HS-5 (cell line): ENCODE results near the gene HLA-DOB.

Source experiments
- DNase-seq: peaks from one replicate; pipeline ENCODE4 v3.0.0-alpha.2; 2012; ENCODE audit warnings: low read depth

HLA-DOB gene

GRCh38 chr6:32843331-32843978 lies 26.7 kb upstream of the HLA-DOB start:
- no peak for DNase-seq

- no peak for DNase-seq
Measured at GRCh38 chr6:32842690-32843089, 25.9 kb upstream of the HLA-DOB start.

GRCh38 chr6:32842021-32842650 lies 25.3 kb upstream of the HLA-DOB start:
- no peak for DNase-seq

GRCh38 chr6:32840604-32841246 lies 23.9 kb upstream of the HLA-DOB start:
- no peak for DNase-seq

GRCh38 chr6:32839356-32839755 lies 22.6 kb upstream of the HLA-DOB start:
- no peak for DNase-seq

GRCh38 chr6:32838114-32838958 lies 21.5 kb upstream of the HLA-DOB start, which contains the start of gene TAP2:
TSS of gene TAP2 (minus strand) at chr6:32838739. CDS start at chr6:32838233, 506 bp downstream.
- DNase-seq = peak; percentile 74

- no peak for DNase-seq
Measured at GRCh38 chr6:32837651-32838113, 20.9 kb upstream of the HLA-DOB start.

GRCh38 chr6:32836873-32837272 lies 20.1 kb upstream of the HLA-DOB start:
- DNase-seq = no peak

- DNase-seq = no peak
Measured at GRCh38 chr6:32835167-32835893, 18.5 kb upstream of the HLA-DOB start.

- no peak for DNase-seq
Measured at GRCh38 chr6:32833664-32834063, 16.9 kb upstream of the HLA-DOB start.

GRCh38 chr6:32832535-32832934 lies 15.7 kb upstream of the HLA-DOB start:
- no peak for DNase-seq

- no peak for DNase-seq
Measured at GRCh38 chr6:32830936-32831335, 14.1 kb upstream of the HLA-DOB start.

GRCh38 chr6:32830017-32830416 lies 13.2 kb upstream of the HLA-DOB start:
- DNase-seq = no peak

GRCh38 chr6:32829495-32829894 lies 12.7 kb upstream of the HLA-DOB start:
- no peak for DNase-seq

- DNase-seq = no peak
Measured at GRCh38 chr6:32827025-32827424, 10.2 kb upstream of the HLA-DOB start.

GRCh38 chr6:32825966-32826365 lies 9.2 kb upstream of the HLA-DOB start:
- peak; percentile 68 for DNase-seq

GRCh38 chr6:32819729-32820128 lies 2.9 kb upstream of the HLA-DOB start:
- DNase-seq = peak; percentile 67

- DNase-seq = no peak
Measured at GRCh38 chr6:32818867-32819266, 2.1 kb upstream of the HLA-DOB start.

GRCh38 chr6:32815996-32816395 lies 806 bp downstream of the HLA-DOB start:
- no peak for DNase-seq

GRCh38 chr6:32815115-32815514 lies 1.7 kb downstream of the HLA-DOB start:
- DNase-seq = no peak

- no peak for DNase-seq
Measured at GRCh38 chr6:32814145-32814544, 2.7 kb downstream of the HLA-DOB start.

GRCh38 chr6:32809171-32809570 lies 7.6 kb downstream of the HLA-DOB start:
- no peak for DNase-seq
